Keratinocyte (primary cell): ENCODE measurements around the gene PDE1A. TPM values are rescaled to one million over a fixed set of nuclear protein-coding genes. Genes with fewer than 3 reads are reported as not detected.

ENCODE experiments used
- DNase-seq: peaks from one replicate; pipeline ENCODE4 v3.0.0-alpha.2; 2011; ENCODE audit warnings: low read depth, missing footprints, low spot score
- FAIRE-seq: peaks from 2 replicates; lab custom pipeline; 2011; peaks lifted over from hg19 to GRCh38; lab: Jason Lieb, UNC
- H2AFZ ChIP-seq: 2 replicates; pipeline ENCODE4 v1.6.0; 2012; ENCODE audit warnings: low read length, control low read depth, inconsistent platforms; ENCODE audit not compliant: control insufficient read depth
- H3K27ac ChIP-seq: 2 replicates; pipeline ENCODE4 v1.5.1; 2011; ENCODE audit warnings: low read length; ENCODE audit not compliant: control insufficient read depth, insufficient read depth
- H3K27me3 ChIP-seq: 3 replicates; pipeline ENCODE4 v1.6.0; 2011; ENCODE audit warnings: low read length; ENCODE audit not compliant: control insufficient read depth, insufficient read depth; ENCODE audit errors: extremely low read depth
- H3K36me3 ChIP-seq, 2 experiments: 2 replicates in 1 of 2; 3 replicates in 1 of 2; pipeline ENCODE4 v1.5.1; 2011; ENCODE audit warnings: low read length in 2 of 2, mild to moderate bottlenecking in 1 of 2; ENCODE audit not compliant: control insufficient read depth in 2 of 2, insufficient read depth in 2 of 2; ENCODE audit errors: extremely low read depth in 1 of 2
- H3K4me1 ChIP-seq: 3 replicates; pipeline ENCODE4 v1.5.1; 2011; ENCODE audit warnings: low read length; ENCODE audit not compliant: control insufficient read depth, insufficient read depth; ENCODE audit errors: extremely low read depth
- H3K4me2 ChIP-seq: 3 replicates; pipeline ENCODE4 v1.6.0; 2011; ENCODE audit warnings: low read depth, low read length; ENCODE audit not compliant: control insufficient read depth, insufficient read depth; ENCODE audit errors: extremely low read depth
- H3K4me3 ChIP-seq, 3 experiments: fragments of 200-600 bp in 1 of 3; sonication (generic) in 1 of 3; 2 replicates in 2 of 3; 3 replicates in 1 of 3; pipeline ENCODE4 v1.5.1; 2011 to 2016; ENCODE audit warnings: low read length in 3 of 3, mild to moderate bottlenecking in 3 of 3, control low read depth in 2 of 3, inconsistent platforms in 1 of 3, low read depth in 1 of 3, mixed read lengths in 1 of 3, mixed run types in 1 of 3, moderate library complexity in 1 of 3; ENCODE audit not compliant: control insufficient read depth in 2 of 3, insufficient read depth in 2 of 3; ENCODE audit errors: extremely low read depth in 1 of 3
- H3K79me2 ChIP-seq: 2 replicates; pipeline ENCODE4 v1.6.0; 2012; ENCODE audit warnings: low read length; ENCODE audit not compliant: control insufficient read depth, insufficient read depth
- H3K9ac ChIP-seq: 3 replicates; pipeline ENCODE4 v1.6.0; 2011; ENCODE audit warnings: low read length; ENCODE audit not compliant: control insufficient read depth, insufficient read depth; ENCODE audit errors: extremely low read depth
- H3K9me1 ChIP-seq: 3 replicates; pipeline ENCODE4 v1.6.0; 2011; ENCODE audit warnings: low read length; ENCODE audit not compliant: control insufficient read depth, insufficient read depth; ENCODE audit errors: extremely low read depth
- H3K9me3 ChIP-seq: 2 replicates; pipeline ENCODE4 v1.5.1; 2012; ENCODE audit warnings: low read depth, low read length; ENCODE audit not compliant: control insufficient read depth
- H4K20me1 ChIP-seq: 3 replicates; pipeline ENCODE4 v1.6.0; 2011; ENCODE audit warnings: low read length; ENCODE audit not compliant: control insufficient read depth, insufficient read depth; ENCODE audit errors: extremely low read depth
- EZH2 ChIP-seq: IDR thresholded peaks from one replicate; pipeline ENCODE4 v1.6.1; 2012; ENCODE audit warnings: inconsistent platforms, mild to moderate bottlenecking, low read length, moderate library complexity
- dilution Hi-C: fragments of 300-500 bp; cut with MboI; formaldehyde crosslinking; loops from one replicate; pipeline ENCODE4 v1.7.0; 2020; ENCODE audit warnings: low sequenced_read_pairs; ENCODE audit not compliant: extremely low pct_ligation_motif_present
- polyA plus RNA-seq, 5 experiments: library from polyadenylated mRNA; depleted of rRNA in 3 of 5; stranded (reverse) in 3 of 5; stranded (forward) in 1 of 5; unstranded in 1 of 5; fragments of >200 nt; gene quantifications; 1 replicate in 1 of 5; 2 replicates in 3 of 5; 3 replicates in 1 of 5; pipeline versions ENCODE4 v1.2.1 to v1.2.3, GENCODE V29; 2011 to 2012; ENCODE audit warnings: missing spikeins in 2 of 5, low read depth in 1 of 5, low replicate concordance in 1 of 5
- TF ChIP-seq, protein P1 (sequence below), 3 experiments: IDR thresholded peaks in 1 of 3; conservative IDR thresholded peaks in 1 of 3; optimal IDR thresholded peaks in 1 of 3; 2 replicates in 2 of 3; 3 replicates in 1 of 3; pipeline versions ENCODE3 to v1.5.1; 2011; ENCODE audit warnings: low read length in 3 of 3, mild to moderate bottlenecking in 3 of 3, moderate library complexity in 2 of 3, control low read depth in 1 of 3, inconsistent platforms in 1 of 3; ENCODE audit not compliant: insufficient read depth in 2 of 3; ENCODE audit errors: extremely low read depth in 1 of 3

PDE1A gene
- polyA plus RNA-seq, 1 donor (not counting 4 experiments of a cell fraction or from before 2014, with no cell fraction given) = 0.10 TPM

DNA sequence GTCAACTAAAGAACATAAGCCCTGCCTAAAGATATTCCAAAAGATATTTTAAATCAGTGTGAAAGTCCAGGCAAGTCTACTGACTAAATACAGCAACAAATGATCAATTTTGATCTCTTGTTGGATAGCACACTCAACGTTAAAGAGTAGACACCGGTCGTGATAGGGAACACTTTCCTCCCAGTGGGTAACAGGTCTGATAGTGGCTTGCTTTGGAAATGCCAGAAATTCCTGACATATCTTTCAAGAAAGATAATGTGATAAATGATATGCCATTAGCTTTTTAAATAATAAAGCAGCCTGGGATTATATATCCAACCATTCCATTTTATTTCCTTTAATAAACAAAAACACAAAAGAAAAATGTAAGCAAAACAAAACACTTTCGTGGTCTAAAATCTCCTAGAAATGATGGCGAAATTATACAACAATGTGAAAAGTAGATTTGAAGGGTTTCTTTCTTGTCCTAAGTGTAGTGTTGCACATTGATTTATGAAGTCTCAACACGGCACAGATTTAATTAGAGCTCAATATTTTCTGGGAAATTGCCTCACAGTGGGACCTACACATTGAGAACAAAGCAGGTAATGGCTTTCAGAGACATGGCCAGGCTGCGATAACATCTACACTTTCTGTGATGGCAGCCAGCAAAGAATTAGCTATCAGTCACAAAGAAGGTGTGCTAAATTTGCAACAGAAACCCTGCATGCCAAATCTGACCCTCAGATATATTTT is 282.6 kb downstream of the PDE1A start:
- no peak for DNase-seq
- Histone ChIP-seq H3K27ac (no peak overlapping the region), H3K36me3 (no peaks in the 10 kb centered on the region), H3K79me2 (no peaks in the 10 kb centered on the region), H3K4me3 (no peak overlapping the region), H3K27me3 (no peaks in the 10 kb centered on the region), H4K20me1 (no peaks in the 10 kb centered on the region), H3K4me1 (no peaks in the 10 kb centered on the region), H2AFZ (no peak overlapping the region), H3K4me2 (no peak overlapping the region), H3K9ac (no peak overlapping the region), H3K9me3 (no peaks in the 10 kb centered on the region), H3K9me1 (no peaks in the 10 kb centered on the region)
- FAIRE-seq = no peak
- dilution Hi-C loops = no loop called here
- TF ChIP-seq, protein P1, sequence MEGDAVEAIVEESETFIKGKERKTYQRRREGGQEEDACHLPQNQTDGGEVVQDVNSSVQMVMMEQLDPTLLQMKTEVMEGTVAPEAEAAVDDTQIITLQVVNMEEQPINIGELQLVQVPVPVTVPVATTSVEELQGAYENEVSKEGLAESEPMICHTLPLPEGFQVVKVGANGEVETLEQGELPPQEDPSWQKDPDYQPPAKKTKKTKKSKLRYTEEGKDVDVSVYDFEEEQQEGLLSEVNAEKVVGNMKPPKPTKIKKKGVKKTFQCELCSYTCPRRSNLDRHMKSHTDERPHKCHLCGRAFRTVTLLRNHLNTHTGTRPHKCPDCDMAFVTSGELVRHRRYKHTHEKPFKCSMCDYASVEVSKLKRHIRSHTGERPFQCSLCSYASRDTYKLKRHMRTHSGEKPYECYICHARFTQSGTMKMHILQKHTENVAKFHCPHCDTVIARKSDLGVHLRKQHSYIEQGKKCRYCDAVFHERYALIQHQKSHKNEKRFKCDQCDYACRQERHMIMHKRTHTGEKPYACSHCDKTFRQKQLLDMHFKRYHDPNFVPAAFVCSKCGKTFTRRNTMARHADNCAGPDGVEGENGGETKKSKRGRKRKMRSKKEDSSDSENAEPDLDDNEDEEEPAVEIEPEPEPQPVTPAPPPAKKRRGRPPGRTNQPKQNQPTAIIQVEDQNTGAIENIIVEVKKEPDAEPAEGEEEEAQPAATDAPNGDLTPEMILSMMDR (optimal IDR thresholded peaks at IDR 0.05 in 1 of 3, IDR thresholded peaks at IDR 0.05 in 1 of 3, conservative IDR thresholded peaks at IDR 0.05 in 1 of 3; ENCODE audit: extremely low read depth in 1 of 3, insufficient read depth in 2 of 3, low read length in 3 of 3) = no peak
- no peak for TF ChIP-seq EZH2

DNA sequence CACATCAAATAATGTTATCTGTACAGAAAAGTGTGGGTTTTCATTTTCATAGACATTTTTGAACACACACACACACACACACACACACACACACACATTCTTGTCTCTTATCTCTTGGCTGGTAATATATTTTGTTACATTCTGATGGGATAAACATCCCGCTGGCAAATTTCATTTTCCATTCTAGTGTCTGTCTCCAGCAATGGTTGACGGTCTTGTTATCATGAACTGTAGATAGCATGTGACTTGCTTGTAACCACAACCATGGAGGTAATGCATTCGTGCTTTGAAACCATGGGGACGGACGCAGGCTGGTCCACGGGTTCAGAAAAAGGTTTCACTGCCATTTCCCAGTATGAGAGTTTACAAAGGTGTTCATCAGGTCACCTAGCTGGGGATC is 284.8 kb downstream of the PDE1A start:
- H2AFZ ChIP-seq = no peak overlapping the region
- TF ChIP-seq EZH2 = no peak
- TF ChIP-seq, protein P1 (optimal IDR thresholded peaks at IDR 0.05 in 1 of 3, IDR thresholded peaks at IDR 0.05 in 1 of 3, conservative IDR thresholded peaks at IDR 0.05 in 1 of 3; ENCODE audit: extremely low read depth in 1 of 3, insufficient read depth in 2 of 3, low read length in 3 of 3) = no peak
- DNase-seq = no peak
- no peak overlapping the region for H3K4me3 ChIP-seq
- no peaks in the 10 kb centered on the region for H3K9me1 ChIP-seq
- no peak overlapping the region for H3K27ac ChIP-seq
- no peaks in the 10 kb centered on the region for H3K27me3 ChIP-seq
- FAIRE-seq = no peak
- dilution Hi-C loops = no loop called here
- H3K9ac ChIP-seq = no peak overlapping the region
- H4K20me1 ChIP-seq = no peaks in the 10 kb centered on the region
- no peak overlapping the region for H3K4me2 ChIP-seq
- no peaks in the 10 kb centered on the region for H3K79me2 ChIP-seq
- H3K9me3 ChIP-seq = no peaks in the 10 kb centered on the region
- H3K4me1 ChIP-seq = no peaks in the 10 kb centered on the region
- H3K36me3 ChIP-seq = no peaks in the 10 kb centered on the region
